ENCODE data around the gene MIEN1. TPM values are rescaled to one million over a fixed set of nuclear protein-coding genes. Genes with fewer than 3 reads are reported as not detected.

MIEN1 gene
- total RNA-seq, 1 donor from 2014 or later = 47.9 TPM

Small RNAs within 50 kb of the gene (microRNA-seq; reads per million reads assigned to microRNA genes)
- gene MIR4728 = 0.48 reads per million

Other genes starting within 250 kb of the MIEN1 start
- gene NEUROD2, start 122.6 kb downstream of the MIEN1 start, total RNA-seq = 0.05 TPM in 1 of 2 replicates, not detected in the other
- gene PPP1R1B, start 103.6 kb downstream of the MIEN1 start, total RNA-seq = not detected in 2 replicates
- gene STARD3, start 93.4 kb downstream of the MIEN1 start, total RNA-seq = 34.9 and 36.9 TPM in 2 replicates
- 10.1 and 23.1 TPM in 2 replicates for gene TCAP, start 65.2 kb downstream of the MIEN1 start, total RNA-seq
- gene PNMT, start 62.1 kb downstream of the MIEN1 start, total RNA-seq = 0.96 and 1.7 TPM in 2 replicates
- 17.1 TPM in 2 replicates for gene PGAP3, start 42.5 kb downstream of the MIEN1 start, total RNA-seq
- 87.4 and 119 TPM in 2 replicates for gene ERBB2, start 30.5 kb downstream of the MIEN1 start, total RNA-seq
- gene GRB7, start 7.4 kb upstream of the MIEN1 start, total RNA-seq = not detected in 2 replicates
- not detected in 2 replicates for gene IKZF3, start 133.8 kb upstream of the MIEN1 start, total RNA-seq
- not detected in 2 replicates for gene ZPBP2, start 137.7 kb upstream of the MIEN1 start, total RNA-seq
- gene GSDMB, start 188.1 kb upstream of the MIEN1 start, total RNA-seq = 1.1 and 1.8 TPM in 2 replicates
- gene ORMDL3, start 197.1 kb upstream of the MIEN1 start, total RNA-seq = 34.7 and 37.7 TPM in 2 replicates
- gene LRRC3C, start 197.2 kb upstream of the MIEN1 start, total RNA-seq = not detected in 2 replicates
- not detected in 2 replicates for gene GSDMA, start 232.5 kb upstream of the MIEN1 start, total RNA-seq